ENCODE data around the gene SPI1.

Gene SPI1

GRCh38 chr11:47355283-47356128, 22.8 kb downstream of the SPI1 start:
- no peak overlapping the region for H3K27ac ChIP-seq (ENCODE audit: low read depth, low read length)
- no peak overlapping the region for H3K9ac ChIP-seq (ENCODE audit: low read length)
- TF ChIP-seq EZH2phosphoT487 (conservative IDR thresholded peaks at IDR 0.05; ENCODE audit: low read length): no peak
- TF ChIP-seq CTCF (IDR thresholded peaks at IDR 0.05; ENCODE audit: insufficient read depth, low read length, poor library complexity, severe bottlenecking): no peak
- no peak overlapping the region for H3K4me3 ChIP-seq (ENCODE audit: insufficient read depth, low read length, poor library complexity, severe bottlenecking)
- no peaks in the 10 kb centered on the region for H3F3A ChIP-seq (ENCODE audit: insufficient read depth)
- no peaks in the 10 kb centered on the region; the same call in 1 of the 2 replicates for H3K79me2 ChIP-seq (ENCODE audit: insufficient read depth, low read length)
- H3K36me3 ChIP-seq (ENCODE audit: low read length): no peaks in the 10 kb centered on the region
- no peaks in the 10 kb centered on the region for H3K9me2 ChIP-seq (replicated peaks; ENCODE audit: insufficient read depth, low read length)
- H3K4me2 ChIP-seq (ENCODE audit: low read depth, low read length, poor library complexity, severe bottlenecking): no peak overlapping the region
- H4K20me1 ChIP-seq (ENCODE audit: low read depth, low read length): no peaks in the 10 kb centered on the region
- H3K9me3 ChIP-seq (ENCODE audit: insufficient read depth, low read length): no peaks in the 10 kb centered on the region
- no peaks in the 10 kb centered on the region for H3K27me3 ChIP-seq (ENCODE audit: low read length)
- no peak overlapping the region for H2AFZ ChIP-seq (ENCODE audit: low read depth, low read length, severe bottlenecking)

- TF ChIP-seq CTCF (IDR thresholded peaks at IDR 0.05; ENCODE audit: insufficient read depth, low read length, poor library complexity, severe bottlenecking): no peak
- no peak for TF ChIP-seq EZH2phosphoT487 (conservative IDR thresholded peaks at IDR 0.05; ENCODE audit: low read length)
- H4K20me1 ChIP-seq (ENCODE audit: low read depth, low read length): no peaks in the 10 kb centered on the region
These were observed 23.4 kb downstream of the SPI1 start for GRCh38 chr11:47354913-47355282.

GRCh38 chr11:47353978-47354774, 24.2 kb downstream of the SPI1 start:
- Histone ChIP-seq H3K4me2 (ENCODE audit: low read depth, low read length, poor library complexity, severe bottlenecking) (no peak overlapping the region), H2AFZ (ENCODE audit: low read depth, low read length, severe bottlenecking) (no peak overlapping the region), H4K20me1 (ENCODE audit: low read depth, low read length) (no peaks in the 10 kb centered on the region)

More at GRCh38 chr11:47354913-47355282, 23.4 kb downstream of the SPI1 start:
- Histone ChIP-seq H3K4me3 (ENCODE audit: insufficient read depth, low read length, poor library complexity, severe bottlenecking) (no peak overlapping the region), H3K27ac (ENCODE audit: low read depth, low read length) (no peak overlapping the region), H3K36me3 (ENCODE audit: low read length) (no peaks in the 10 kb centered on the region), H3K79me2 (ENCODE audit: insufficient read depth, low read length) (no peaks in the 10 kb centered on the region; the same call in 1 of the 2 replicates), H3K4me2 (ENCODE audit: low read depth, low read length, poor library complexity, severe bottlenecking) (no peak overlapping the region), H2AFZ (ENCODE audit: low read depth, low read length, severe bottlenecking) (no peak overlapping the region), H3K9ac (ENCODE audit: low read length) (no peak overlapping the region), H3K9me3 (ENCODE audit: insufficient read depth, low read length) (no peaks in the 10 kb centered on the region), H3K27me3 (ENCODE audit: low read length) (no peaks in the 10 kb centered on the region), H3K9me2 (replicated peaks; ENCODE audit: insufficient read depth, low read length) (no peaks in the 10 kb centered on the region), H3F3A (ENCODE audit: insufficient read depth) (no peaks in the 10 kb centered on the region)

More at GRCh38 chr11:47353978-47354774, 24.2 kb downstream of the SPI1 start:
- TF ChIP-seq EZH2phosphoT487 (conservative IDR thresholded peaks at IDR 0.05; ENCODE audit: low read length) (no peak), CTCF (IDR thresholded peaks at IDR 0.05; ENCODE audit: insufficient read depth, low read length, poor library complexity, severe bottlenecking) (no peak)
- Histone ChIP-seq H3K79me2 (ENCODE audit: insufficient read depth, low read length) (no peaks in the 10 kb centered on the region; the same call in 1 of the 2 replicates), H3K9me3 (ENCODE audit: insufficient read depth, low read length) (no peaks in the 10 kb centered on the region), H3K9me2 (replicated peaks; ENCODE audit: insufficient read depth, low read length) (no peaks in the 10 kb centered on the region), H3K27ac (ENCODE audit: low read depth, low read length) (no peak overlapping the region), H3F3A (ENCODE audit: insufficient read depth) (no peaks in the 10 kb centered on the region), H3K27me3 (ENCODE audit: low read length) (no peaks in the 10 kb centered on the region), H3K36me3 (ENCODE audit: low read length) (no peaks in the 10 kb centered on the region), H3K4me3 (ENCODE audit: insufficient read depth, low read length, poor library complexity, severe bottlenecking) (no peak overlapping the region), H3K9ac (ENCODE audit: low read length) (no peak overlapping the region)

Data from SU-DHL-6 (cell line).